H1 (cell line): ENCODE measurements around the gene MKNK2. TPM values are rescaled to one million over a fixed set of nuclear protein-coding genes. Genes with fewer than 3 reads are reported as not detected.
"Not testable (repeated sequence)": the region's sequence is repeated elsewhere in the genome, so short reads cannot be mapped to it uniquely, and the experiment has no call there.

Experiments used
- CTCF ChIA-PET: fragments of 300-600 bp; sonication (Branson Sonifier 250); formaldehyde crosslinking; loops from one replicate; lab custom pipeline; 2021; ENCODE audit not compliant: partially characterized antibody; lab: Charles Lee
- POLR2A ChIA-PET: fragments of 300-600 bp; sonication (Branson Sonifier 250); formaldehyde crosslinking; loops from one replicate; lab custom pipeline; 2021; ENCODE audit warnings: inconsistent platforms; ENCODE audit not compliant: partially characterized antibody; lab: Charles Lee
- DNase-seq, 2 experiments: peaks; one replicate each; pipeline versions ENCODE4 v3.0.0 to v3.0.0-alpha.2; 2010 to 2022; ENCODE audit warnings: low spot score in 2 of 2, low read depth in 1 of 2, mixed read lengths in 1 of 2
- FAIRE-seq: peaks from 2 replicates; lab custom pipeline; 2011; peaks lifted over from hg19 to GRCh38; lab: Jason Lieb, UNC
- H2AFZ ChIP-seq: 2 replicates; pipeline ENCODE4 v1.8.1; 2012; ENCODE audit warnings: low read length, inconsistent platforms
- H2AK5ac ChIP-seq: 2 replicates; pipeline ENCODE4 v1.6.1; 2013; ENCODE audit warnings: low read depth, low read length
- H2BK120ac ChIP-seq: replicated peaks from 2 replicates; pipeline ENCODE3; 2013; ENCODE audit warnings: low read depth, low read length, inconsistent platforms
- H2BK12ac ChIP-seq: 2 replicates; pipeline ENCODE4 v1.6.1; 2013; ENCODE audit warnings: low read depth, low read length
- H2BK15ac ChIP-seq: 2 replicates; pipeline ENCODE4 v1.6.1; 2013; ENCODE audit warnings: low read length
- H2BK20ac ChIP-seq: 2 replicates; pipeline ENCODE4 v1.6.1; 2013; ENCODE audit warnings: low read length
- H2BK5ac ChIP-seq: 2 replicates; pipeline ENCODE4 v1.6.1; 2013; ENCODE audit warnings: low read depth, low read length
- H3K14ac ChIP-seq: 2 replicates; pipeline ENCODE4 v1.6.1; 2013; ENCODE audit warnings: inconsistent platforms; ENCODE audit not compliant: insufficient read length
- H3K18ac ChIP-seq: 2 replicates; pipeline ENCODE4 v1.6.1; 2013; ENCODE audit warnings: low read length; ENCODE audit errors: extremely low read depth
- H3K23ac ChIP-seq: 2 replicates; pipeline ENCODE4 v1.6.1; 2013; ENCODE audit warnings: inconsistent platforms; ENCODE audit not compliant: insufficient read length
- H3K23me2 ChIP-seq: 2 replicates; pipeline ENCODE4 v1.6.1; 2013; ENCODE audit warnings: low read depth, low read length
- H3K27ac ChIP-seq: 2 replicates; pipeline ENCODE4 v1.6.1; 2011; ENCODE audit warnings: low read depth, low read length, inconsistent platforms
- H3K27me3 ChIP-seq, 4 experiments: replicated peaks in 1 of 4; 1 replicate in 1 of 4; 2 replicates in 3 of 4; pipeline versions ENCODE4 v1.6.1 to v1.8.1; 2011 to 2013; ENCODE audit warnings: low read length in 3 of 4, mild to moderate bottlenecking in 3 of 4, inconsistent platforms in 2 of 4, mixed read lengths in 2 of 4, moderate library complexity in 1 of 4; ENCODE audit not compliant: control insufficient read depth in 3 of 4, insufficient read depth in 3 of 4; ENCODE audit errors: extremely low read depth in 1 of 4
- H3K36me3 ChIP-seq, 4 experiments: 2 replicates each; pipeline versions ENCODE4 v1.6.1 to v1.8.1; 2011 to 2013; ENCODE audit warnings: mild to moderate bottlenecking in 4 of 4, low read length in 3 of 4, moderate library complexity in 2 of 4, control low read depth in 1 of 4, inconsistent platforms in 1 of 4; ENCODE audit not compliant: insufficient read depth in 4 of 4, control insufficient read depth in 2 of 4
- H3K4ac ChIP-seq: replicated peaks from 2 replicates; pipeline ENCODE3; 2013; ENCODE audit warnings: low read length, low read depth, mixed read lengths, inconsistent platforms; ENCODE audit not compliant: insufficient read length
- H3K4me1 ChIP-seq, 4 experiments: replicated peaks in 1 of 4; 1 replicate in 1 of 4; 2 replicates in 3 of 4; pipeline versions ENCODE4 v1.6.1 to v1.8.1; 2011 to 2013; ENCODE audit warnings: low read length in 3 of 4, inconsistent platforms in 2 of 4, mixed read lengths in 1 of 4; ENCODE audit not compliant: insufficient read depth in 4 of 4, control insufficient read depth in 3 of 4
- H3K4me2 ChIP-seq, 2 experiments: 2 replicates each; pipeline versions ENCODE4 v1.6.1 to v1.8.1; 2011 to 2013; ENCODE audit warnings: low read depth in 2 of 2, low read length in 2 of 2, control low read depth in 1 of 2, inconsistent platforms in 1 of 2, mild to moderate bottlenecking in 1 of 2; ENCODE audit not compliant: insufficient read depth in 1 of 2
- H3K4me3 ChIP-seq, 4 experiments: fragments of 200-600, 300-600 bp in 1 of 4; sonication (generic), shearing (Covaris generic), sonication (Bioruptor Twin) in 1 of 4; 2 replicates each; pipeline versions ENCODE4 v1.5.1 to v1.8.1; 2011 to 2016; ENCODE audit warnings: low read length in 4 of 4, low read depth in 3 of 4, control low read depth in 2 of 4, inconsistent platforms in 2 of 4, mild to moderate bottlenecking in 2 of 4, mixed read lengths in 1 of 4, moderate library complexity in 1 of 4; ENCODE audit not compliant: insufficient read depth in 2 of 4; ENCODE audit errors: extremely low read depth in 1 of 4
- H3K56ac ChIP-seq: replicated peaks from 2 replicates; pipeline ENCODE3; 2013; ENCODE audit warnings: low read depth, mild to moderate bottlenecking, mixed read lengths, low read length, inconsistent platforms; ENCODE audit not compliant: insufficient read length
- H3K79me1 ChIP-seq: 2 replicates; pipeline ENCODE4 v1.6.1; 2013; ENCODE audit warnings: low read depth, low read length, control low read depth
- H3K79me2 ChIP-seq, 2 experiments: 2 replicates each; pipeline versions ENCODE4 v1.6.1 to v1.8.1; 2012 to 2013; ENCODE audit warnings: low read length in 2 of 2, mild to moderate bottlenecking in 2 of 2, inconsistent platforms in 1 of 2; ENCODE audit not compliant: insufficient read depth in 2 of 2, control insufficient read depth in 1 of 2
- H3K9ac ChIP-seq, 4 experiments: replicated peaks in 1 of 4; 1 replicate in 1 of 4; 2 replicates in 3 of 4; pipeline versions ENCODE4 v1.6.1 to v1.8.1; 2011 to 2013; ENCODE audit warnings: low read depth in 3 of 4, low read length in 3 of 4, control low read depth in 2 of 4, mild to moderate bottlenecking in 2 of 4, moderate library complexity in 2 of 4, inconsistent platforms in 1 of 4; ENCODE audit errors: extremely low read depth in 1 of 4
- H3K9me3 ChIP-seq, 2 experiments: 2 replicates each; pipeline versions ENCODE4 v1.6.1 to v1.8.1; 2012 to 2013; ENCODE audit warnings: mild to moderate bottlenecking in 2 of 2, moderate library complexity in 2 of 2, control low read depth in 1 of 2, inconsistent platforms in 1 of 2, low read depth in 1 of 2, low read length in 1 of 2, mixed read lengths in 1 of 2; ENCODE audit not compliant: insufficient read depth in 2 of 2
- H4K20me1 ChIP-seq, 2 experiments: replicated peaks in 1 of 2; 2 replicates each; pipeline versions ENCODE3 to v1.8.1; 2011 to 2013; ENCODE audit warnings: inconsistent platforms in 2 of 2, low read length in 2 of 2, mild to moderate bottlenecking in 1 of 2; ENCODE audit not compliant: insufficient read depth in 2 of 2, control insufficient read depth in 1 of 2
- H4K5ac ChIP-seq: 2 replicates; pipeline ENCODE4 v1.6.1; 2013; ENCODE audit warnings: low read length, low read depth, mixed read lengths, inconsistent platforms; ENCODE audit not compliant: insufficient read length
- H4K8ac ChIP-seq: 2 replicates; pipeline ENCODE4 v1.8.0; 2013; ENCODE audit warnings: mild to moderate bottlenecking, moderate library complexity, low read length, inconsistent platforms; ENCODE audit not compliant: insufficient read depth; ENCODE audit errors: extremely low read depth
- H4K91ac ChIP-seq: replicated peaks from 2 replicates; pipeline ENCODE3; 2013; ENCODE audit warnings: low read length, mixed read lengths, inconsistent platforms; ENCODE audit not compliant: insufficient read length
- WGBS, 2 experiments: shearing (Covaris generic) in 1 of 2; methylation state at CpG; one replicate each; pipeline versions ENCODE4 v1.1.6 to v1.1.7; 2013 to 2015; ENCODE audit warnings: low lambda C conversion rate in 2 of 2, mixed read lengths in 2 of 2, inconsistent platforms in 1 of 2, low coverage in 1 of 2, missing lambda C conversion rate in 1 of 2; ENCODE audit not compliant: insufficient replicate concordance in 2 of 2, insufficient coverage in 1 of 2, insufficient read length in 1 of 2; ENCODE audit errors: extremely low coverage in 1 of 2, missing lambda C conversion rate in 1 of 2; 5-methylcytosine and 5-hydroxymethylcytosine counted together
- polyA plus RNA-seq, 7 experiments: library from polyadenylated mRNA; depleted of rRNA in 3 of 7; stranded (reverse) in 5 of 7; unstranded in 2 of 7; fragments of >200 nt in 5 of 7; fragments of 200-250 nt in 2 of 7; gene quantifications; 1 replicate in 5 of 7; 2 replicates in 1 of 7; 4 replicates in 1 of 7; pipeline versions ENCODE4 v1.2.1 to v1.2.3, GENCODE V29; 2011 to 2013; ENCODE audit warnings: missing spikeins in 2 of 7, mixed read lengths in 2 of 7
- total RNA-seq: library from RNA; stranded (reverse); fragmentation: NEBNext Ultra II Directional; extraction: Animal tissue kit (Norgen Biotek cat#: 25700); gene quantifications from 2 replicates; pipeline ENCODE4 v1.2.1, GENCODE V29; 2021

MKNK2 gene
- total and polyA plus RNA-seq, 2 of the 8 experiments (the other 6 are each of a cell fraction or from before 2014, with no cell fraction given), result 163 to 166 TPM

DNA sequence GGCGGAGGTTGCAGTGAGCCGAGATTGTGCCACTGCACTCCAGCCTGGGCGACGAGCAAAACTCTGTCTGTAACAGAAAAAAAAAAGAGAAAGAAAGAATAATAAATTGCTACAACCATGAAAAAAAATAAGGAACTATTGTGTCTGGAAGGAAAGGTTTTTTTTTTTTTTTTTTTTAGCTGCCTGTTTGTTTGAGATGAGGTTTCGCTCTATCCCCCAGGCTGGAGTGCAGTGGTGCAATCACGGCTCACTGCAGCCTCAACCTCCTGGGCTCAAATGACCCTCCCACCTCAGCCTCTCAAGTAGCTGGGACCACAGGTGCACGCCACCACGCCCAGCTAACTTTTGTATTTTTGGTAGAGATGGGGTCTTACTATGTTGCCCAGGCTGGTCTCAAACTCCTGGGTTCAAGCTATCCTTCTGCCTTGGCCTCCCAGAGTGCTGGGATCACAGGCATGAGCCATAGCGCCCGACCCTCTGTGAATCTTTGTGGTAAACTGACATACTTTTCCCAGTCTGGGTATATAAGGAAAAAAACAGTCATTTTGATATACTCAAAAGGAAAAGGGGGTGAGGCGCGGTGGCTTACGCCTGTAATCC lies 41.0 kb upstream of the MKNK2 start:
- H2BK120ac ChIP-seq, H4K8ac ChIP-seq, H3K56ac ChIP-seq, H3K14ac ChIP-seq, H4K91ac ChIP-seq, H2BK5ac ChIP-seq, H3K4ac ChIP-seq, H3K79me1 ChIP-seq, H3K18ac ChIP-seq, H3K36me3 ChIP-seq, H3K4me1 ChIP-seq, H3K79me2 ChIP-seq, H3K27ac ChIP-seq, H3K9ac ChIP-seq, H2BK12ac ChIP-seq, H2AK5ac ChIP-seq, H3K23me2 ChIP-seq, H2BK20ac ChIP-seq, H3K23ac ChIP-seq, H4K20me1 ChIP-seq, DNase-seq, H3K27me3 ChIP-seq, FAIRE-seq, H3K4me3 ChIP-seq, H4K5ac ChIP-seq, H2BK15ac ChIP-seq, H3K9me3 ChIP-seq, H3K4me2 ChIP-seq, H2AFZ ChIP-seq: not testable (repeated sequence)
- POLR2A ChIA-PET, result interaction anchor here (1.1 to 3.5 kb wide), 5 partner anchors 11 to 144 kb away, joined by 3 to 11 read pairs (median 4); partner anchors contain the start of genes MKNK2 and PLEKHJ1
- CTCF ChIA-PET, result interaction anchor here (0.8 to 2.7 kb wide), 6 partner anchors 18 to 562 kb away, joined by 3 to 15 read pairs (median 4); no protein-coding TSS in a partner anchor
- WGBS, 2 experiments, result 99% methylated on average over 13 of the region's 13 CpGs; no CpG with 5 or more reads in 1 of the 2 experiments
